ENCODE data around the gene POLE. TPM values are rescaled to one million over a fixed set of nuclear protein-coding genes. Genes with fewer than 3 reads are reported as not detected.

Gene POLE
- total and polyA plus RNA-seq, 9 of the 15 experiments (the other 6 are each of a cell fraction or from before 2014, with no cell fraction given): 2.4 to 154 (median 49.6) TPM

- TF ChIP-seq ZNF609 (CRISPR knock-in tag; IDR thresholded peaks at IDR 0.05; ENCODE audit: borderline replicate concordance) (no peak), SLC30A9 (CRISPR knock-in tag; IDR thresholded peaks at IDR 0.05) (no peak), MXI1 (IDR thresholded peaks at IDR 0.05; ENCODE audit: low read depth, low read length) (no peak), SETDB1 (IDR thresholded peaks at IDR 0.05; ENCODE audit: low read length) (no peak), ZNF695 (CRISPR knock-in tag; IDR thresholded peaks at IDR 0.05) (no peak), JUNB (CRISPR knock-in tag; conservative IDR thresholded peaks at IDR 0.05) (no peak), ZNF408 (CRISPR knock-in tag; IDR thresholded peaks at IDR 0.05; ENCODE audit: low read depth) (no peak), STAT5A (IDR thresholded peaks at IDR 0.05; ENCODE audit: borderline replicate concordance, low read length) (no peak), PTBP1 (IDR thresholded peaks at IDR 0.05; ENCODE audit: low read depth, low read length) (no peak), PPARD (CRISPR knock-in tag; IDR thresholded peaks at IDR 0.05) (no peak), MBD2 (IDR thresholded peaks at IDR 0.05; ENCODE audit: borderline replicate concordance, low read depth) (no peak), SUPT5H (IDR thresholded peaks at IDR 0.05) (peak; percentile 16; the same call in 1 of the 2 replicates), MTF1 (CRISPR knock-in tag; IDR thresholded peaks at IDR 0.05; ENCODE audit: borderline replicate concordance) (no peak), ZNF318 (IDR thresholded peaks at IDR 0.05; ENCODE audit: borderline replicate concordance in 1 of 2, low read depth in 1 of 2) (no peak), FOXP1 (CRISPR knock-in tag; IDR thresholded peaks at IDR 0.05) (0 out of 2 replicates have a peak, but pooled peaks have one; percentile 66), CGGBP1 (CRISPR knock-in tag; IDR thresholded peaks at IDR 0.05) (no peak)
Observed at GRCh38 chr12:132622437-132623071, 64.6 kb downstream of the POLE start (continued).
